ENCODE results near the gene ORAI3.

GRCh38 chr16:31000671-31001382 is 52.0 kb downstream of the ORAI3 start:
- no peak for TF ChIP-seq CTCF (IDR thresholded peaks at IDR 0.05)
- TF ChIP-seq POLR2A (IDR thresholded peaks at IDR 0.05) = no peak
